22Rv1 (cell line): ENCODE results near the gene PRDM15.

ENCODE experiments used
- ZFX ChIP-seq: fragments of 450-650 bp; IDR thresholded peaks from 2 replicates; pipeline ENCODE4 v1.6.1; 2017; ENCODE audit warnings: antibody characterized with exemption, borderline replicate concordance
- TF ChIP-seq, protein P1 (sequence below): fragments of 450-650 bp; IDR thresholded peaks from 2 replicates; pipeline ENCODE4 v1.5.1; 2017; ENCODE audit warnings: mild to moderate bottlenecking

GRCh38 chr21:41917531-41917930 is 38.4 kb upstream of the PRDM15 start:
- TF ChIP-seq, protein P1, sequence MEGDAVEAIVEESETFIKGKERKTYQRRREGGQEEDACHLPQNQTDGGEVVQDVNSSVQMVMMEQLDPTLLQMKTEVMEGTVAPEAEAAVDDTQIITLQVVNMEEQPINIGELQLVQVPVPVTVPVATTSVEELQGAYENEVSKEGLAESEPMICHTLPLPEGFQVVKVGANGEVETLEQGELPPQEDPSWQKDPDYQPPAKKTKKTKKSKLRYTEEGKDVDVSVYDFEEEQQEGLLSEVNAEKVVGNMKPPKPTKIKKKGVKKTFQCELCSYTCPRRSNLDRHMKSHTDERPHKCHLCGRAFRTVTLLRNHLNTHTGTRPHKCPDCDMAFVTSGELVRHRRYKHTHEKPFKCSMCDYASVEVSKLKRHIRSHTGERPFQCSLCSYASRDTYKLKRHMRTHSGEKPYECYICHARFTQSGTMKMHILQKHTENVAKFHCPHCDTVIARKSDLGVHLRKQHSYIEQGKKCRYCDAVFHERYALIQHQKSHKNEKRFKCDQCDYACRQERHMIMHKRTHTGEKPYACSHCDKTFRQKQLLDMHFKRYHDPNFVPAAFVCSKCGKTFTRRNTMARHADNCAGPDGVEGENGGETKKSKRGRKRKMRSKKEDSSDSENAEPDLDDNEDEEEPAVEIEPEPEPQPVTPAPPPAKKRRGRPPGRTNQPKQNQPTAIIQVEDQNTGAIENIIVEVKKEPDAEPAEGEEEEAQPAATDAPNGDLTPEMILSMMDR = no peak
- no peak for TF ChIP-seq ZFX
